Right lobe of liver (tissue), 6 donors: Measurements from ENCODE around the gene GUSB. TPM values are rescaled to one million over a fixed set of nuclear protein-coding genes. Genes with fewer than 3 reads are reported as not detected.

Experiments used
- ATAC-seq, 4 donors: fragments of 200-7000 bp; cut with Tn5 transposase; one replicate each; pipeline ENCODE4 v1.9.1; 2020; ENCODE audit warnings: mild to moderate bottlenecking in 4 of 4, moderate library complexity in 4 of 4
- DNase-seq, 3 donors: peaks; one replicate each; pipeline ENCODE4 v3.0.0-alpha.2; 2020
- H3K27ac ChIP-seq, 3 donors: fragments of 200-600 bp; one replicate each; pipeline ENCODE4 v1.8.0; 2022
- H3K27me3 ChIP-seq, 2 donors: fragments of 200-600 bp; one replicate each; pipeline ENCODE4 v1.8.0; 2022
- H3K36me3 ChIP-seq, 4 donors: fragments of 200-600 bp; sonication (generic) in 1 of 4; one replicate each; pipeline versions ENCODE4 v1.5.1 to v1.8.0; 2017 to 2022; ENCODE audit warnings: control low read depth in 1 of 4
- H3K4me1 ChIP-seq, 4 donors: fragments of 200-600 bp; sonication (generic) in 1 of 4; one replicate each; pipeline versions ENCODE4 v1.5.1 to v1.8.0; 2017 to 2022; ENCODE audit warnings: control low read depth in 1 of 4
- H3K4me3 ChIP-seq, 3 donors: fragments of 200-600 bp; one replicate each; pipeline ENCODE4 v1.8.0; 2022
- H3K9me3 ChIP-seq, 4 donors: fragments of 200-600 bp; sonication (generic) in 1 of 4; one replicate each; pipeline versions ENCODE4 v1.5.1 to v1.8.0; 2017 to 2022; ENCODE audit warnings: control low read depth in 1 of 4
- POLR2A ChIP-seq: fragments of 450-650 bp; IDR thresholded peaks from one replicate; pipeline ENCODE4 v1.6.1; 2017; ENCODE audit warnings: antibody characterized with exemption, mild to moderate bottlenecking
- WGBS: methylation state at CpG from one replicate; pipeline ENCODE4 v1.1.6; 2018; ENCODE audit warnings: low coverage, low lambda C conversion rate; ENCODE audit not compliant: insufficient coverage; ENCODE audit errors: missing lambda C conversion rate; 5-methylcytosine and 5-hydroxymethylcytosine counted together
- intact Hi-C, 2 donors: fragments of 100-400 bp; cut with DNase I; formaldehyde crosslinking; loops; one replicate each; pipeline versions ENCODE4 v1.11.2 to v1.14.1; 2022
- total RNA-seq, 6 experiments: library from RNA; depleted of rRNA in 2 of 6; stranded (reverse); fragments of >200 nt in 2 of 6; fragmentation: NEBNext Ultra II Directional in 3 of 6; extraction: Animal tissue kit (Norgen Biotek cat#: 25700) in 3 of 6; gene quantifications; one replicate each; pipeline versions ENCODE4 v1.1.0 to v1.2.4, GENCODE V29; 2016 to 2023
- TF ChIP-seq, protein P1 (sequence below), 4 donors: fragments of 200-600 bp in 3 of 4; fragments of 450-650 bp in 1 of 4; IDR thresholded peaks; one replicate each; pipeline versions ENCODE4 v1.5.1 to v1.8.0; 2016 to 2022; ENCODE audit warnings: antibody characterized with exemption in 4 of 4, mild to moderate bottlenecking in 2 of 4
- donor health status: DM: no; HTN: yes; CAD: no.
- donor health status: DM: no; HTN: no; CAD: no.
- donor health status: DM: no; HTN: no; CAD: no.
- donor health status: DM: no; HTN: yes; CAD: no.
- donor health status: DM: no; HTN: yes; CAD: no.

The GUSB gene
- total RNA-seq, 6 experiments from 2014 or later, result 49.1 to 87.2 (median 67.7) TPM

GRCh38 chr7:65927489-65928448 lies 54.2 kb downstream of the GUSB start:
- intact Hi-C loops, result no loop called here
- WGBS, result 75% methylated on average over 5 of the region's 6 CpGs
- Histone ChIP-seq H3K27me3 (no peaks in the 10 kb centered on the region), H3K4me3 (no peak overlapping the region), H3K4me1 (peaks cover 0 to 16% (median 0%) of the 10 kb centered on the region in 4 donors), H3K9me3 (no peaks in the 10 kb centered on the region), H3K27ac (no peak overlapping the region), H3K36me3 (no peaks in the 10 kb centered on the region)
- no peak for TF ChIP-seq POLR2A
- TF ChIP-seq, protein P1, sequence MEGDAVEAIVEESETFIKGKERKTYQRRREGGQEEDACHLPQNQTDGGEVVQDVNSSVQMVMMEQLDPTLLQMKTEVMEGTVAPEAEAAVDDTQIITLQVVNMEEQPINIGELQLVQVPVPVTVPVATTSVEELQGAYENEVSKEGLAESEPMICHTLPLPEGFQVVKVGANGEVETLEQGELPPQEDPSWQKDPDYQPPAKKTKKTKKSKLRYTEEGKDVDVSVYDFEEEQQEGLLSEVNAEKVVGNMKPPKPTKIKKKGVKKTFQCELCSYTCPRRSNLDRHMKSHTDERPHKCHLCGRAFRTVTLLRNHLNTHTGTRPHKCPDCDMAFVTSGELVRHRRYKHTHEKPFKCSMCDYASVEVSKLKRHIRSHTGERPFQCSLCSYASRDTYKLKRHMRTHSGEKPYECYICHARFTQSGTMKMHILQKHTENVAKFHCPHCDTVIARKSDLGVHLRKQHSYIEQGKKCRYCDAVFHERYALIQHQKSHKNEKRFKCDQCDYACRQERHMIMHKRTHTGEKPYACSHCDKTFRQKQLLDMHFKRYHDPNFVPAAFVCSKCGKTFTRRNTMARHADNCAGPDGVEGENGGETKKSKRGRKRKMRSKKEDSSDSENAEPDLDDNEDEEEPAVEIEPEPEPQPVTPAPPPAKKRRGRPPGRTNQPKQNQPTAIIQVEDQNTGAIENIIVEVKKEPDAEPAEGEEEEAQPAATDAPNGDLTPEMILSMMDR (IDR thresholded peaks at IDR 0.05), result no peak
- ATAC-seq (peak in 2 of 4 donors; percentile 29 to 38), DNase-seq (no peak)

DNA sequence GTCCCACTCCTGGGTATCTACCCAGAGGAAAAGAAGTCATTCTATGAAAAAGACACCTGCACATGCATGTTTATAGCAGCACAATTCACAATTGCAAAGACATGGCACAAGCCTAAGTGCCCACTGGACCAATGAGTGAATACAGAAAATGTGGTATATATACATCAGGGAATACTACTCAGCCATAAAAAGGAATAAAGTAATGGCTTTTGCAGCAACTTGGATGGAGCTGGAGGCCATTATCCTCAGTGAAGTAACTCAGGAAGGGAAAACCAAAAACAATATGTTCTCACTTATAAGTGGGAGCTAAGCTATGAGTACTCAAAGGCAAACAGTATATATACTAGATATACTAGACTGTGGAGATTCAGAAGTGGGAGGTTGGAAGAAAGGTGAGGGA lies 55.4 kb downstream of the GUSB start:
- Histone ChIP-seq H3K4me1 (peaks cover 0 to 16% (median 0%) of the 10 kb centered on the region in 4 donors), H3K4me3 (no peak overlapping the region), H3K36me3 (no peaks in the 10 kb centered on the region), H3K27ac (no peak overlapping the region), H3K27me3 (no peaks in the 10 kb centered on the region), H3K9me3 (no peaks in the 10 kb centered on the region)
- ATAC-seq (no peak), DNase-seq (no peak)
- TF ChIP-seq, protein P1 (IDR thresholded peaks at IDR 0.05), result no peak
- TF ChIP-seq POLR2A, result no peak
- intact Hi-C loops, result no loop called here

DNA sequence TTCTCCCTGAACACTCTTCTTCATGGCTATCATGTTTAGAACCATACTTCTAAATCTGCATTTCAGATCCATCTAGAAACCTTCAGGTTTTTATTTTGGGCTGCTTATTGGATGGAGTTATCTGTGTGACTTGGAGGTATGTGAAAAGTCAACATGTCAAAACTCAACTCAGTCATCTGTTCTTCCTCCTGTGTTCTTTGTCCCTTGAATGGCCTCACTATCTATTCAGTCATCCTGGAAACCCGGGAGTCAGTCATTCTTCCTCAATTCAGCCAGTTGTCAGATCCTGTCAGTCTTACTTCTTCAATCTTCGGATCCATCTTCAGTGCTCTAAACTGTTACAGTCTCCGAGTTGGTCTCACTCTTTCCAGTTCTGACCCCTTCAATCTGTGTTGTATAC lies 57.0 kb downstream of the GUSB start:
- intact Hi-C loops, result no loop called here
- peak in 1 of 4 donors; percentile 62 for ATAC-seq

GRCh38 chr7:65924193-65924592 lies 57.8 kb downstream of the GUSB start:
- intact Hi-C loops, result no loop called here
- Histone ChIP-seq H3K4me3 (no peak overlapping the region), H3K27ac (no peak overlapping the region), H3K4me1 (peaks cover 0 to 12% (median 0%) of the 10 kb centered on the region in 4 donors), H3K9me3 (no peaks in the 10 kb centered on the region), H3K36me3 (no peaks in the 10 kb centered on the region), H3K27me3 (no peaks in the 10 kb centered on the region)
- TF ChIP-seq POLR2A, result no peak
- TF ChIP-seq, protein P1 (IDR thresholded peaks at IDR 0.05), result no peak
- 42% methylated on average over 4 of the region's 4 CpGs for WGBS
- DNase-seq (no peak), ATAC-seq (peak in 1 of 4 donors; percentile 19)

More for the DNA sequence above, 57.0 kb downstream of the GUSB start:
- Histone ChIP-seq H3K27ac (no peak overlapping the region), H3K4me1 (peaks cover 0 to 12% (median 0%) of the 10 kb centered on the region in 4 donors), H3K27me3 (no peaks in the 10 kb centered on the region), H3K9me3 (no peaks in the 10 kb centered on the region), H3K4me3 (no peak overlapping the region), H3K36me3 (no peaks in the 10 kb centered on the region)
- DNase-seq, result no peak
- WGBS, result 46% methylated on average over 3 of the region's 3 CpGs
- TF ChIP-seq, protein P1 (IDR thresholded peaks at IDR 0.05), result no peak
- TF ChIP-seq POLR2A, result no peak
